Epithelial cell of proximal tubule (primary cell): ENCODE measurements around the gene LOC128125822.
A peak's percentile ranks its signal among the peaks of the same experiment; 100 is the strongest.

Experiments used
- DNase-seq: peaks from one replicate; pipeline ENCODE4 v3.0.0-alpha.2; 2011; ENCODE audit warnings: low read depth
- H3K4me3 ChIP-seq: 2 replicates; pipeline ENCODE4 v1.5.1; 2011; ENCODE audit warnings: low read depth, mild to moderate bottlenecking, low read length
- TF ChIP-seq, protein P1 (sequence below): conservative IDR thresholded peaks from 2 replicates; pipeline ENCODE4 v1.5.1; 2012; ENCODE audit warnings: low read depth, mild to moderate bottlenecking, low read length

The LOC128125822 gene

DNA sequence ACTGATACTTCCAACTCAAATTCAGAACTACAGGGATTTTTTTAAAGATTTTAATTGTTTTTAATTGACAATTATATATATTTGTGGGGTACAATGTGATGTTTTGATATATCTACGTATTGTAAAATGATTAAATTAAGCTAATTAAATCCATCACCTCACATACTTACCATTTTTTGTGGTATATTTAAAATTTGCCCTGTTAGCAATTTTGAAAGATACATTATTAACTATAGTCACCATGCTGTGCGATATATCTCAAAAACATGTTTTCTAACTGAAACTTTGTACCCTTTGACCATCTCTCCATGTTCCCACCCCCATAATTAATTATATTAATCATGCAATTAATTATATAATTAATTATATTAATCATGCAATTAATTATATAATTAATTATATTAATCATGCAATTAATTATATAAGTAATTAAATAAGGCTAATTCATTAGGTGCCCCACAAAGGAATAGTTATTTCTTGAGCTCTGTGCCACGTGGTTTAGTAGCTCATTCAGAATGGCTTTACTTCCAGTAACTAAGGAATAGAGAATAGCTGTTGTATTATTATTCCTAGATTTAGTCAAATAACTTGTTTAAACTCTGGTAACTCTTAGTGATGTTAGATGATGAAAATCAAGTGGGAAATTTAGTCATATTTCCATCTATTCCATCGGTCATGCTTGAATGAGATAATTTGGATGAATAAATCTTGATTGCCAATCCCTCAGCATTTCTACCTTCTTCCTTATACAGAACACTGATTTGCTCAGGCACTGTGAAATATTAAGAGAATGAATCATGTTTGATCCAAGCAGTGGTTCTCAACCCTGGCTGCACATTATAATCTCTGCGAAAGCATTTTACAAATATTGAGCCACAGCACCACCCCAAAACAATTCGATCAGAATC is 25.1 kb downstream of the LOC128125822 start:
- TF ChIP-seq, protein P1, sequence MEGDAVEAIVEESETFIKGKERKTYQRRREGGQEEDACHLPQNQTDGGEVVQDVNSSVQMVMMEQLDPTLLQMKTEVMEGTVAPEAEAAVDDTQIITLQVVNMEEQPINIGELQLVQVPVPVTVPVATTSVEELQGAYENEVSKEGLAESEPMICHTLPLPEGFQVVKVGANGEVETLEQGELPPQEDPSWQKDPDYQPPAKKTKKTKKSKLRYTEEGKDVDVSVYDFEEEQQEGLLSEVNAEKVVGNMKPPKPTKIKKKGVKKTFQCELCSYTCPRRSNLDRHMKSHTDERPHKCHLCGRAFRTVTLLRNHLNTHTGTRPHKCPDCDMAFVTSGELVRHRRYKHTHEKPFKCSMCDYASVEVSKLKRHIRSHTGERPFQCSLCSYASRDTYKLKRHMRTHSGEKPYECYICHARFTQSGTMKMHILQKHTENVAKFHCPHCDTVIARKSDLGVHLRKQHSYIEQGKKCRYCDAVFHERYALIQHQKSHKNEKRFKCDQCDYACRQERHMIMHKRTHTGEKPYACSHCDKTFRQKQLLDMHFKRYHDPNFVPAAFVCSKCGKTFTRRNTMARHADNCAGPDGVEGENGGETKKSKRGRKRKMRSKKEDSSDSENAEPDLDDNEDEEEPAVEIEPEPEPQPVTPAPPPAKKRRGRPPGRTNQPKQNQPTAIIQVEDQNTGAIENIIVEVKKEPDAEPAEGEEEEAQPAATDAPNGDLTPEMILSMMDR: no peak
- DNase-seq: peak; percentile 61

DNA sequence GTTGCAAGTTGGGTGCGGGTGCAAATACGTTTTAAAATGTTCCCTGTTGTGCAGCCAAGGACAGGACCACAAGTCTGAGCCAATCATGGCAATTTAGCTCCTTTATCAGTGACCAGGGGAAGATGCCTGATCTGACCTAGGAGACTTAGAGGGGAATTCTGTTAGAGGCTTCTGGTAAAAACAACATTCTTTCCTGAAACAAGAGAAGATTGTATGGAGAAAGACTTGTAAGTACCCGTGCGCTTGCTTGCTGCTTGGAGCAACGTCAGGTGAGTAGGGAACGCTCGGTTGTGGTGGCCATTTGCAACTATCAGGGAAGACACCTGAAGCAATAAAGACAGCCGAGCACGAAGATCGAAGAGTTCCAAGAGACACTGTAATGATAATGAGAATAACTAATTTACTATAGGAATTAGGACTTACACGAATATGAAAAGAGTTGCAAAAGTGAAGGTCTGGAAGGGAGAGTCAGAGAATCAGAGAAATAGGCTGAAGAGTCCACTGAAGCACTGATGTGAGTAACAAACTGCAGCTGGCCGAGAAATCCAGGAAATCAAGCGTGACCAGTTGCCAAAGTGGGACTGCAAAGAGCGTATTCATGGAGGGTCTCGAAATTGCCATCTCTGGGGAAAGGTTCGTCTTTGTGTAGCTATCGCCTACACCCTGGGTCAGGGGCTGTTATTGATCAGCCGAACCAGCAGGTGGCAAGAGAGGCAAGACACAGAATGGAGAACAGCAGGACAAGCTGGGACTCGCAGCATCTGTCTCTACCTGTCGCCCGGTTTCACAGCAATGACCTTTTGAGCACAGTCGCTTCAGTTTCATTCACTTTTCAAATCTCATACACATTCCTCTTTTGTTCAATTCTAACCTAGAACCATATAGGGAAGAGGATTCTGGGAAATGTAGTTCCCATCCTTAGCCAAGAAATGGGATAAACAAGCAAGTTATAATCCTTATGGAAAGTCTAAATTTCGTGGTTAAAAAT is 26.1 kb downstream of the LOC128125822 start:
- TF ChIP-seq, protein P1: peak; percentile 90
- H3K4me3 ChIP-seq: peak overlapping the region; percentile 66
- peak; percentile 36 for DNase-seq

More for the DNA sequence above, 25.1 kb downstream of the LOC128125822 start:
- H3K4me3 ChIP-seq: peak overlapping the region; percentile 66

DNA sequence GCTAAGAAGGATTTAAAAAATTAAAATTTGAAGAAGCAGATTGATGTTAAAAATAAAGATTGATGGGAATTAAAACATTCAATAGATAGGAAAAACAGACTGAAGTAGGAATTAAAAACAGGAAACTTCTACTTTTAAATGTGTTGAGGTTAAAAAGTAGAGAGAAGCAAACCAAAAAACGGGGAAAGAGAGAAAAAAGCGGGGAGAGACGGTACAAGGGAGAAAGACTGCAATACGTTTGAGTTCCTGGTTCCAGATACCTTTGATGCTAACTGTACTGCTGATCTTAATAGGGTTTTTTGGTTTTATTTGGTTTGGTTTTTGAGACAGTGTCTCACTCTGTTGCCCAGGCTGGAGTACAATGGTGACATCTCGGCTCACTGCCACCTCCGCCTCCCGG is 27.0 kb downstream of the LOC128125822 start:
- DNase-seq: no peak
- TF ChIP-seq, protein P1: no peak
- no peak overlapping the region for H3K4me3 ChIP-seq

DNA sequence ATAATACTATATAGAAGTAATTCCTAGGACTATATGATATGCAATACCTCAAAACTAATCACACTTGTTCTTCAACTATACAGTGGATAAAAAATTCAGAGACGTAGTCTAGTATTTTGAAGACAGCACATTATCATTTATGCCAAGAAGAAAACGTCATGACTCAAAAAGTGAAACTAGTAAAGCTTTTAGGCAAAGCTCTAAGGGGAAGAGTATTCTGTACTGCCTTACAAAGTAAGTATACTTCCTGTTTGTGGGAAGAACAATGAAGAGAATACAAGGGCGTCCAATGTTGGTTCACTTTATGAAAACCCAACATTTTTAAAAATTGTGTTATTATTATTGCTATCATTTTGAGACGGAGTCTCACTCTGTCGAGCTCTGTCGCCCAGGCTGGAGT is 27.9 kb downstream of the LOC128125822 start:
- DNase-seq: no peak
- H3K4me3 ChIP-seq: no peak overlapping the region
- TF ChIP-seq, protein P1: no peak

DNA sequence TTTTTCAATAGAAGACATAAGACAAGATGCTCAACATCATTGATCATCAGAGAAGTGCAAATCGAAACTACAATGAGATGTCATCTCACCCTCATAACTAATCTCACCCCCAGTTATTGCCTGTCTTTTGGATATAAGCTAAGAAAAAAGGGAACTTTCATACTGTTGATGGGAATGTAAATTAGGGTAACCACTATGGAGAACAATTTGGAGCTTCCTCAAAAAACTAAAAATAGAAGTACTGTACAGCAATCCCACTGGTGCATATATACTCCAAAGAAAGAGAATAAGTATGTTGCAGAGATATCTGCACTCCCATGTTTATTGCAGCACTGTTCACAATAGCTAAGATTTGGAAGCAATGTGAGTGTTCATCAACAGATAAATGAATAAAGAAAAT is 37.0 kb downstream of the LOC128125822 start:
- TF ChIP-seq, protein P1: no peak
- DNase-seq: no peak
- no peak overlapping the region for H3K4me3 ChIP-seq

DNA sequence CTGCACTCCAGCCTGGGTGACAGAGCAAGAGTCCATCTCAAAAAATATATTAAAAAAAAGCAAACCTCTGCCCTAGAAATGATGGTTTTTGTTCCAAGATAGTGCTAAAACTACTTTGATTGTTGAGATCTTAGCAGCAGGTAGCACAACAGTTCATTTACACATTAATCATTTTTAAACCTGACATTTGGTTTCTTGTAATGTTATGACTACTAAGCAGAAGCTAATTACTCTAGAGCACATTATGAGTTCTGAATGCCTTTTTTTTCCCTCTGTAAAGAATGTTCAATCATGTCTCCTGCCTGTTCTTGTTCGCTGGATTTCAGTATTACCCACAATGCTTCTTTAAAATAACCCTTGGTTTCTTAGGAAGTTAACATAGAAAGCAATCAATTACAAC is 38.7 kb downstream of the LOC128125822 start:
- no peak for DNase-seq
- TF ChIP-seq, protein P1: no peak
- H3K4me3 ChIP-seq: no peak overlapping the region
